Left lung (tissue), 10 donors: ENCODE measurements around the gene CDKN3. TPM values are rescaled to one million over a fixed set of nuclear protein-coding genes. Genes with fewer than 3 reads are reported as not detected.
A peak's percentile ranks its signal among the peaks of the same experiment; 100 is the strongest.
"Not testable (repeated sequence)": the region's sequence is repeated elsewhere in the genome, so short reads cannot be mapped to it uniquely, and the experiment has no call there.

Experiments used
- ATAC-seq: fragments of 200-7000 bp; cut with Tn5 transposase; one replicate; pipeline ENCODE4 v1.9.1; 2020; ENCODE audit warnings: moderate library complexity
- DNase-seq, 4 donors: peaks; one replicate each; pipeline ENCODE4 v3.0.0-alpha.2; 2013 to 2020
- H3K27ac ChIP-seq, 2 donors: fragments of 200-600 bp; sonication (generic) in 1 of 2; one replicate each; pipeline versions ENCODE4 v1.5.0 to v1.8.0; 2020 to 2021
- H3K27me3 ChIP-seq, 2 donors: fragments of 200-600 bp; sonication (generic) in 1 of 2; one replicate each; pipeline versions ENCODE4 v1.5.0 to v1.8.0; 2020 to 2021
- H3K36me3 ChIP-seq, 2 donors: fragments of 200-600 bp; sonication (generic) in 1 of 2; one replicate each; pipeline versions ENCODE4 v1.5.0 to v1.8.0; 2020 to 2021
- H3K4me1 ChIP-seq, 2 donors: fragments of 200-600 bp; one replicate each; pipeline ENCODE4 v1.8.0; 2021
- H3K4me3 ChIP-seq, 2 donors: fragments of 200-600 bp; sonication (generic) in 1 of 2; one replicate each; pipeline versions ENCODE4 v1.5.0 to v1.8.0; 2020 to 2021; ENCODE audit warnings: mild to moderate bottlenecking in 1 of 2
- H3K9me3 ChIP-seq, 2 donors: fragments of 200-600 bp; sonication (generic) in 1 of 2; one replicate each; pipeline versions ENCODE4 v1.5.0 to v1.8.0; 2020 to 2021
- intact Hi-C, 2 donors: fragments of 100-400 bp; cut with DNase I; formaldehyde crosslinking; loops; one replicate each; pipeline versions ENCODE4 v1.11.2 to v1.14.2; 2022
- polyA plus RNA-seq, 6 donors: library from polyadenylated mRNA; unstranded; fragments of 120-200 nt; gene quantifications; one replicate each; pipeline ENCODE4 v1.2.1, GENCODE V29; 2013; ENCODE audit not compliant: insufficient read length in 6 of 6
- total RNA-seq, 2 donors: library from RNA; stranded (reverse); fragmentation: NEBNext Ultra II Directional; extraction: Animal tissue kit (Norgen Biotek cat#: 25700); gene quantifications; one replicate each; pipeline ENCODE4 v1.2.1, GENCODE V29; 2021
- TF ChIP-seq, protein P1 (sequence below), 2 donors: fragments of 200-600 bp; sonication (generic) in 1 of 2; IDR thresholded peaks; one replicate each; pipeline versions ENCODE4 v1.5.0 to v1.8.0; 2021; ENCODE audit warnings: antibody characterized with exemption in 2 of 2
- donor health status: DM: no; HTN: yes; CAD: no.
- donor health status: DM: no; HTN: no; CAD: no.

The CDKN3 gene
- total and polyA plus RNA-seq, 8 donors = 2.7 to 38.7 (median 20.2) TPM

DNA sequence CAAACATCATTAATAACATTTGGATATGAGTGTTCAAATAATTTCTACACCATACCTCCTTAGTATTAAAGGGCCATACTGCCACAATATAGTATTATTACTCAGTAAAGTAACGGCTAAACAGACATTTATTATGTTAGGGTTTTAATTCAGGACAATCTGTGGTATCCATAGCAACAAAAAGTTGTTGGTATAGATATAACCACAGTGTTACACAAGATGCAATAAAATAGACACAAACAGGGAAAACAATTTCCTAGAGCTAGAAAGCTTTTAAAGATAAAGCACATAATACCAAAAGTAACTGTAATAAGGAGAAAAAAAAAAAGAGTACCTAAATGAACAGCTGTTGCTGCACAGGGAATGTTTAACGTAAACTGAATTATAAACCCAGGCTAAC, 28.3 kb downstream of the CDKN3 start:
- Histone ChIP-seq H3K4me1 (no peaks in the 10 kb centered on the region), H3K4me3 (no peak overlapping the region), H3K9me3 (no peaks in the 10 kb centered on the region), H3K36me3 (peaks cover 0 to 57% of the 10 kb centered on the region in 2 donors), H3K27ac (no peak overlapping the region), H3K27me3 (no peaks in the 10 kb centered on the region)
- TF ChIP-seq, protein P1, sequence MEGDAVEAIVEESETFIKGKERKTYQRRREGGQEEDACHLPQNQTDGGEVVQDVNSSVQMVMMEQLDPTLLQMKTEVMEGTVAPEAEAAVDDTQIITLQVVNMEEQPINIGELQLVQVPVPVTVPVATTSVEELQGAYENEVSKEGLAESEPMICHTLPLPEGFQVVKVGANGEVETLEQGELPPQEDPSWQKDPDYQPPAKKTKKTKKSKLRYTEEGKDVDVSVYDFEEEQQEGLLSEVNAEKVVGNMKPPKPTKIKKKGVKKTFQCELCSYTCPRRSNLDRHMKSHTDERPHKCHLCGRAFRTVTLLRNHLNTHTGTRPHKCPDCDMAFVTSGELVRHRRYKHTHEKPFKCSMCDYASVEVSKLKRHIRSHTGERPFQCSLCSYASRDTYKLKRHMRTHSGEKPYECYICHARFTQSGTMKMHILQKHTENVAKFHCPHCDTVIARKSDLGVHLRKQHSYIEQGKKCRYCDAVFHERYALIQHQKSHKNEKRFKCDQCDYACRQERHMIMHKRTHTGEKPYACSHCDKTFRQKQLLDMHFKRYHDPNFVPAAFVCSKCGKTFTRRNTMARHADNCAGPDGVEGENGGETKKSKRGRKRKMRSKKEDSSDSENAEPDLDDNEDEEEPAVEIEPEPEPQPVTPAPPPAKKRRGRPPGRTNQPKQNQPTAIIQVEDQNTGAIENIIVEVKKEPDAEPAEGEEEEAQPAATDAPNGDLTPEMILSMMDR (IDR thresholded peaks at IDR 0.05) = no peak
- ATAC-seq (no peak), DNase-seq (no peak)
- intact Hi-C loops = no loop called here

DNA sequence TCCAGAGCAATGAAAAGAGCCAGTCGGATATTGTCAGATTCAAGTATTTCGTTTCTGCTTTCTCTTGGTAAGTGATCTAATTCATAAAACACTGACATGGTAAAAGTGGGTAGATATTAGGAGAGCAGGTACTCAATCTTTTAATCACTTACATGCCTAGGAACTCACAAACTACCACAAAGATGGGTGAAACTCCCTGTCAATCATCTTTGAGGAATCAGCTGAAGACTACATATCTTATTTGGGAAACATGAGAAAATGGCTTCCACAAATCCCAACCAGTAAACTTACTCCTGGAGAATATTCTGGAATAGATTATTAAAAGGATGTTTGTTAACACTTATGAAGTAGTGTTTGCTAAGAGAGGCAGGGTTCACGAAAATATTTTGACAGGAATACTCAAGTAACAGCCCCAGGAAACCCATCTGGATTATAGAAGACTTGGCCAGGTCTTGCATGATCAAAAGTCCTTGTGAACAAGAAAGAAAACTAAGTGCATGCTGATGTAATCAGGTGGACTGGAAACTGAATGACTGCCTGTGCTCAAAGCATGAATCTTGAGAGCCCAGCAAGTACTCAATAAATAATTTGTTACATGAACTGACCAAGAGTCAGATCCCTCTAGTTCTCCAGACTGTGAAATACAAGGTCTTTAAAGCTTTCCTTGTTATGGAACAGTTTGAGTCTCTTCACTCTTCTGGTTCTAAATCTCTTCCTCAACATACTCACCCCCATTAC, 28.9 kb downstream of the CDKN3 start:
- ATAC-seq (peak; percentile 73), DNase-seq (no peak)
- TF ChIP-seq, protein P1 (IDR thresholded peaks at IDR 0.05) = no peak
- no peak overlapping the region for H3K27ac ChIP-seq
- H3K4me3 ChIP-seq = no peak overlapping the region
- no peaks in the 10 kb centered on the region for H3K4me1 ChIP-seq
- H3K27me3 ChIP-seq = no peaks in the 10 kb centered on the region
- H3K9me3 ChIP-seq = no peaks in the 10 kb centered on the region
- H3K36me3 ChIP-seq = peaks cover 0 to 62% of the 10 kb centered on the region in 2 donors
- intact Hi-C loops = no loop called here

DNA sequence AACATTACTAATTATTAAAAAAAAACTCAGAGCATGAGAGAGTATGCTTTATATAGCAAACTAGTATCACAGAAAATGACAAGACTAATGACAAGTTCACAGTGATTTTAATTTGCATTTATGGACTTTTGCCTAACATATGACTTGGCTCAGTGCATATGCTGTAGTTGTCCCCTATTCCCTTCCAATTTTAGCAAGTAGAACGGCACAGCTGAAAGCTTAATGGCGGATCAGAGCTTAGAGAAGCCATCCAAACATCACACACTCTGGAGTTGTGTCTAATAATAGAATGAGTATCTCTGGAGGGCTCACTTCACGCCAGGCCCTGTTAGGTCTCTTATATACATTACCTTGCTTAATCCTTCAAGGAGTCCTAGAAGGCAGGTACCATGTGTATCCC, 31.1 kb downstream of the CDKN3 start:
- H3K4me1 ChIP-seq = no peaks in the 10 kb centered on the region
- H3K9me3 ChIP-seq = no peaks in the 10 kb centered on the region
- intact Hi-C loops = no loop called here
- DNase-seq = no peak
- H3K4me3 ChIP-seq = no peak overlapping the region
- TF ChIP-seq, protein P1 (IDR thresholded peaks at IDR 0.05) = no peak
- H3K36me3 ChIP-seq = peaks cover 0 to 66% of the 10 kb centered on the region in 2 donors
- no peak overlapping the region for H3K27ac ChIP-seq
- no peak for ATAC-seq
- H3K27me3 ChIP-seq = no peaks in the 10 kb centered on the region

DNA sequence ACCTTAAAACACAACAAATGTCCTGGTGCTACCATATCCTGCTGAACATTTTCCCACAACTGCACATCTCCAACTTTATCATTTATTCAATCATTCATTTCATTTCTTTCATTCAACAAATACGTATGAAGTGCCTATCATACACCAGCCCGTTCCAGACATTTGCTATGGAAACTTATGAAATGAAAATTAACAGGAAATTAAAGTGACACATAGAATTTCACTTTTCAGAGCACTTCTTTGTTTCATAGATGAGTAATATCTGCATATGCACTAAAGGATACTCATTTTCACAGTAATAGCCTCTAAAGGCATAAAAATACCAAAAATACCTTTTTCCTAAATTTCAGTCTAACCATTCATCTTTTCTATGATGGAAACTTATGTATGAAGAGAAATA, 31.7 kb downstream of the CDKN3 start:
- TF ChIP-seq, protein P1 (IDR thresholded peaks at IDR 0.05) = no peak
- no peaks in the 10 kb centered on the region for H3K4me1 ChIP-seq
- H3K9me3 ChIP-seq = no peaks in the 10 kb centered on the region
- no peak overlapping the region for H3K4me3 ChIP-seq
- H3K27me3 ChIP-seq = no peaks in the 10 kb centered on the region
- peaks cover 0 to 63% of the 10 kb centered on the region in 2 donors for H3K36me3 ChIP-seq
- H3K27ac ChIP-seq = no peak overlapping the region
- DNase-seq (no peak), ATAC-seq (no peak)
- intact Hi-C loops = no loop called here

DNA sequence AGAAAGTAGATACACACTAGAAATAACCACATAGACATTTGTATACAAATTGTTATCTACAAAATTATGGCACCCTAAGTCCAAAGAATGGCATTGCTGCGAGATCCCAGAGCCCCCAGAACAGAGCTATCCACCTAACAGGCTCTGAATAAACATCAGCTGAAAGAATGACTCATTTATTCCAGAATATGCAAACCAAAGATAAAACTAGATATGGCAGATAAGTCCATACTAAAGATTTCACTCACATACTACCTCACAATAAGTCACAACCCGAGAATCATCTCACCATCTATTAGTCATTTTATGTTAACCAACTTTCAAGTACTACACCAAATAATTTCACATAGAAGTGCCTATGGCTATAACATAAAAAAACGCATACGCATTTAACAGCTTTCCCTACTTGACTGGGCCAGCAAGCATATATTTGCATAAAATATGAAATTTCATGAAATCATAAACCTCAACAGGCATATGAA, 38.7 kb downstream of the CDKN3 start:
- Histone ChIP-seq H3K9me3 (no peaks in the 10 kb centered on the region), H3K4me1 (peaks cover 18 to 67% of the 10 kb centered on the region in 2 donors), H3K36me3 (peaks cover 0 to 8% of the 10 kb centered on the region in 2 donors), H3K4me3 (no peak overlapping the region), H3K27me3 (no peaks in the 10 kb centered on the region), H3K27ac (no peak overlapping the region)
- DNase-seq = no peak
- intact Hi-C loops = no loop called here
- ATAC-seq = peak; percentile 42
- TF ChIP-seq, protein P1 (IDR thresholded peaks at IDR 0.05) = no peak

DNA sequence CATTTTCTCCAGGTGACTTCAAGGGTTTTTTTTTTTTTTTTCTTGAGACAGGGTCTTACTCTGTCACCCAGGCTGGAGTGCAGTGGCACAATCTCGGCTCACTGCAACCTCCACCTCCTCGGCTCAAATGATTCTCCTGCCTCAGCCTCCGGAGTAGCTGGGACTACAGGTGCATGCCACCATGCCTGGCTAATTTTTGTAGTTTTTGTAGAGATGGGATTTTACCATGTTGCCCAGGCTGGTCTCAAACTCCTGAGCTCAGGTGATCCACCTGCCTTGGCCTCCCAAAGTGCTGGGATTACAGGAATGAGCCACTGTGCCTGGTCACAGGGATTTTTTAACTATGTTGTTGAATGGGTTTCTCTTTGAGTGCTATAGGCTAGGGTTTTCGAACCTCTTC, 41.1 kb downstream of the CDKN3 start:
- H3K27ac ChIP-seq, H3K27me3 ChIP-seq, intact Hi-C loops, ATAC-seq, H3K9me3 ChIP-seq, H3K36me3 ChIP-seq, DNase-seq, H3K4me3 ChIP-seq: not testable (repeated sequence)
- peaks cover 18 to 74% of the 10 kb centered on the region in 2 donors for H3K4me1 ChIP-seq
